HG03060 (cell line): ENCODE measurements around the gene DBNDD1.
"Not testable (repeated sequence)": the region's sequence is repeated elsewhere in the genome, so short reads cannot be mapped to it uniquely, and the experiment has no call there.

Experiments
- ATAC-seq: cut with Tn5 transposase; IDR thresholded peaks from one replicate; pipeline ENCODE4 v1.9.1; 2021; ENCODE audit warnings: low read depth, moderate number of reproducible peaks; ENCODE audit not compliant: unreplicated experiment

Gene DBNDD1

GRCh38 chr16:89994389-89994720, 24.9 kb downstream of the DBNDD1 start:
- ATAC-seq, result no peak

- ATAC-seq, result no peak
Observed at GRCh38 chr16:89993971-89994370, 25.3 kb downstream of the DBNDD1 start.

- ATAC-seq, result no peak
Observed at GRCh38 chr16:89993377-89993776, 25.9 kb downstream of the DBNDD1 start.

GRCh38 chr16:89990799-89991198, 28.5 kb downstream of the DBNDD1 start:
- no peak for ATAC-seq

GRCh38 chr16:89988951-89989350, 30.3 kb downstream of the DBNDD1 start:
- no peak for ATAC-seq

GRCh38 chr16:89987169-89987568, 32.1 kb downstream of the DBNDD1 start:
- ATAC-seq, result no peak

- ATAC-seq, result no peak
Observed at GRCh38 chr16:89986600-89986999, 32.7 kb downstream of the DBNDD1 start.

GRCh38 chr16:89985219-89985618, 34.0 kb downstream of the DBNDD1 start:
- no peak for ATAC-seq

- ATAC-seq, result no peak
Observed at GRCh38 chr16:89984216-89984615, 35.0 kb downstream of the DBNDD1 start.

- no peak for ATAC-seq
Observed at GRCh38 chr16:89983536-89983935, 35.7 kb downstream of the DBNDD1 start.

GRCh38 chr16:89982318-89982717, 36.9 kb downstream of the DBNDD1 start:
- ATAC-seq, result no peak

GRCh38 chr16:89981414-89981813, 37.8 kb downstream of the DBNDD1 start:
- peak; percentile 83 for ATAC-seq

- no peak for ATAC-seq
Observed at GRCh38 chr16:89974870-89975269, 44.4 kb downstream of the DBNDD1 start.

GRCh38 chr16:89973654-89974335, 45.5 kb downstream of the DBNDD1 start:
- ATAC-seq, result no peak

GRCh38 chr16:89973235-89973634, 46.0 kb downstream of the DBNDD1 start:
- peak; percentile 11 for ATAC-seq

- ATAC-seq, result peak; percentile 50
Observed at GRCh38 chr16:89972244-89973234, 46.7 kb downstream of the DBNDD1 start.

GRCh38 chr16:89971495-89972243, 47.6 kb downstream of the DBNDD1 start:
- ATAC-seq, result no peak

- no peak for ATAC-seq
Observed at GRCh38 chr16:89969741-89970410, 49.4 kb downstream of the DBNDD1 start.

GRCh38 chr16:89968074-89968473, 51.2 kb downstream of the DBNDD1 start:
- ATAC-seq, result not testable (repeated sequence)

- ATAC-seq, result not testable (repeated sequence)
Observed at GRCh38 chr16:89967436-89967835, 51.8 kb downstream of the DBNDD1 start.
